HG02571 (cell line): ENCODE data around the gene FGF5.

Experiments used
- ATAC-seq: cut with Tn5 transposase; IDR thresholded peaks from one replicate; pipeline ENCODE4 v1.9.1; 2021; ENCODE audit warnings: mild to moderate bottlenecking, moderate library complexity; ENCODE audit not compliant: unreplicated experiment

FGF5 gene

GRCh38 chr4:80252953-80253352 lies 13.5 kb upstream of the FGF5 start:
- no peak for ATAC-seq

GRCh38 chr4:80253510-80253909 lies 13.0 kb upstream of the FGF5 start:
- no peak for ATAC-seq

GRCh38 chr4:80254114-80254513 lies 12.3 kb upstream of the FGF5 start:
- ATAC-seq = no peak

- no peak for ATAC-seq
Observed at GRCh38 chr4:80255329-80256095, 11.0 kb upstream of the FGF5 start.

GRCh38 chr4:80257851-80258250 lies 8.6 kb upstream of the FGF5 start:
- no peak for ATAC-seq

GRCh38 chr4:80259012-80259411 lies 7.5 kb upstream of the FGF5 start:
- ATAC-seq = no peak

GRCh38 chr4:80259817-80260216 lies 6.6 kb upstream of the FGF5 start:
- ATAC-seq = no peak

- no peak for ATAC-seq
Observed at GRCh38 chr4:80261989-80262600, 4.4 kb upstream of the FGF5 start.

- ATAC-seq = no peak
Observed at GRCh38 chr4:80263541-80264351, 2.7 kb upstream of the FGF5 start.

GRCh38 chr4:80264352-80264647 lies 2.2 kb upstream of the FGF5 start:
- ATAC-seq = no peak

- ATAC-seq = no peak
Observed at GRCh38 chr4:80264825-80265224, 1.6 kb upstream of the FGF5 start.

- no peak for ATAC-seq
Observed at GRCh38 chr4:80265571-80266252, 752 bp upstream of the FGF5 start.

GRCh38 chr4:80266902-80267380 lies 477 bp downstream of the FGF5 start:
- no peak for ATAC-seq

- ATAC-seq = no peak
Observed at GRCh38 chr4:80268081-80268823, 1.8 kb downstream of the FGF5 start.

GRCh38 chr4:80268936-80269335 lies 2.5 kb downstream of the FGF5 start:
- no peak for ATAC-seq

- no peak for ATAC-seq
Observed at GRCh38 chr4:80270321-80270720, 3.9 kb downstream of the FGF5 start.

- ATAC-seq = no peak
Observed at GRCh38 chr4:80270868-80271267, 4.4 kb downstream of the FGF5 start.

GRCh38 chr4:80271801-80272200 lies 5.3 kb downstream of the FGF5 start:
- no peak for ATAC-seq

GRCh38 chr4:80276931-80277330 lies 10.5 kb downstream of the FGF5 start:
- ATAC-seq = no peak

- ATAC-seq = no peak
Observed at GRCh38 chr4:80279751-80280150, 13.3 kb downstream of the FGF5 start.

- ATAC-seq = no peak
Observed at GRCh38 chr4:80286451-80286850, 20.0 kb downstream of the FGF5 start.
